Smooth muscle cell (in vitro differentiated cells): Measurements from ENCODE around the gene OLFM2. TPM values are rescaled to one million over a fixed set of nuclear protein-coding genes. Genes with fewer than 3 reads are reported as not detected.

Experiments
- DNase-seq: peaks from one replicate; lab custom pipeline; 2025; ENCODE audit not compliant: unreplicated experiment; lab: John Stamatoyannopoulos, UW
- H2AFZ ChIP-seq: fragments of 200-600 bp; sonication (generic); 2 replicates; pipeline ENCODE4 v1.6.0; 2016; ENCODE audit warnings: antibody characterized with exemption, low read depth, mild to moderate bottlenecking
- H3F3A ChIP-seq: fragments of 200-600 bp; sonication (generic); 2 replicates; pipeline ENCODE4 v1.6.0; 2017; ENCODE audit warnings: antibody characterized with exemption, low read depth
- H3K27ac ChIP-seq: fragments of 200-600 bp; sonication (generic); 2 replicates; pipeline ENCODE4 v1.5.1; 2016; ENCODE audit warnings: low read depth, mild to moderate bottlenecking
- H3K27me3 ChIP-seq: fragments of 200-600 bp; sonication (generic); 2 replicates; pipeline ENCODE4 v1.6.1; 2016; ENCODE audit warnings: low read depth, mild to moderate bottlenecking
- H3K36me3 ChIP-seq: fragments of 200-600 bp; sonication (generic); 2 replicates; pipeline ENCODE4 v1.5.1; 2016; ENCODE audit warnings: low read depth
- H3K4me1 ChIP-seq: fragments of 200-600 bp; sonication (generic); 2 replicates; pipeline ENCODE4 v1.5.1; 2016; ENCODE audit warnings: low read depth
- H3K4me2 ChIP-seq: fragments of 200-600 bp; sonication (generic); 2 replicates; pipeline ENCODE4 v1.6.0; 2016; ENCODE audit warnings: mild to moderate bottlenecking
- H3K4me3 ChIP-seq: fragments of 200-600 bp; sonication (generic); 2 replicates; pipeline ENCODE4 v1.5.1; 2016; ENCODE audit warnings: mild to moderate bottlenecking
- H3K79me2 ChIP-seq: fragments of 200-600 bp; sonication (generic); 2 replicates; pipeline ENCODE4 v1.6.0; 2016; ENCODE audit warnings: low read depth, mild to moderate bottlenecking
- H3K9ac ChIP-seq: fragments of 200-600 bp; sonication (generic); 2 replicates; pipeline ENCODE4 v1.6.0; 2016; ENCODE audit warnings: low read depth
- H3K9me3 ChIP-seq: fragments of 200-600 bp; sonication (generic); replicated peaks from 2 replicates; pipeline ENCODE4 v1.5.1; 2016; ENCODE audit warnings: low read depth
- H4K20me1 ChIP-seq: fragments of 200-600 bp; sonication (generic); 2 replicates; pipeline ENCODE4 v1.6.0; 2016; ENCODE audit warnings: low read depth
- WGBS: methylation state at CpG from one replicate; pipeline ENCODE4 v1.1.7; 2016; ENCODE audit warnings: low lambda C conversion rate; 5-methylcytosine and 5-hydroxymethylcytosine counted together
- polyA plus RNA-seq: library from polyadenylated mRNA; unstranded; fragments of >200 nt; fragmentation: Nextera tagmentation; extraction: Ambion mirVana; gene quantifications from 2 replicates; pipeline ENCODE4 v1.2.1, GENCODE V29; 2016
- total RNA-seq: library from RNA; depleted of rRNA; stranded (reverse); fragments of >200 nt; gene quantifications from 2 replicates; pipeline ENCODE4 v1.2.3, GENCODE V29; 2014
- TF ChIP-seq, protein P1 (sequence below): fragments of 200-600 bp; sonication (generic); IDR thresholded peaks from 2 replicates; pipeline ENCODE4 v1.5.1; 2017; ENCODE audit warnings: borderline replicate concordance, mild to moderate bottlenecking, antibody characterized with exemption; ENCODE audit not compliant: insufficient read depth, poor library complexity, severe bottlenecking

OLFM2 gene
- total and polyA plus RNA-seq, 2 experiments from 2014 or later, result 63.1 to 119 TPM

DNA sequence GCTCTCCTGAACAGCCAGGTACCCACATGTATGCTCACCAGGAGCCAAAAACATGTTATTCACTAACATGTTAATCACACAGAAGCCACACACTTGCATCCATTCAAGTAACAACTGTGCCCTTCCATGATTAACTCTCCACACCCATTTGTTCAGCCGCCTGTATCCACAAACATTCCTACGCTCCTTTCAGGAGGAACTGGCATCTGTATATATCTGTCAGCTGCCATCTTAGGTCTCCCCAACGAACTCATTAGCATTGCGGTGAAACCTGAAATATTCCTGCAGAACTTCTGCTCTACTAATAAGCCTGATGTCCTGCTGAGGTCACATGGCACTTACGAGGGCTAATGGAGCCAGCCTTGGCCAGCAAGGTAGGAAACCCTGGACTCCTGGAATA lies 33.0 kb downstream of the OLFM2 start:
- Histone ChIP-seq H3K4me3 (no peak overlapping the region), H2AFZ (no peak overlapping the region), H3K36me3 (no peaks in the 10 kb centered on the region), H3K27me3 (no peaks in the 10 kb centered on the region), H3K27ac (no peak overlapping the region), H3K79me2 (no peaks in the 10 kb centered on the region), H4K20me1 (peaks cover 21% of the 10 kb centered on the region), H3K4me1 (no peaks in the 10 kb centered on the region), H3K9me3 (no peaks in the 10 kb centered on the region), H3F3A (no peaks in the 10 kb centered on the region), H3K9ac (no peak overlapping the region), H3K4me2 (no peak overlapping the region)
- TF ChIP-seq, protein P1, sequence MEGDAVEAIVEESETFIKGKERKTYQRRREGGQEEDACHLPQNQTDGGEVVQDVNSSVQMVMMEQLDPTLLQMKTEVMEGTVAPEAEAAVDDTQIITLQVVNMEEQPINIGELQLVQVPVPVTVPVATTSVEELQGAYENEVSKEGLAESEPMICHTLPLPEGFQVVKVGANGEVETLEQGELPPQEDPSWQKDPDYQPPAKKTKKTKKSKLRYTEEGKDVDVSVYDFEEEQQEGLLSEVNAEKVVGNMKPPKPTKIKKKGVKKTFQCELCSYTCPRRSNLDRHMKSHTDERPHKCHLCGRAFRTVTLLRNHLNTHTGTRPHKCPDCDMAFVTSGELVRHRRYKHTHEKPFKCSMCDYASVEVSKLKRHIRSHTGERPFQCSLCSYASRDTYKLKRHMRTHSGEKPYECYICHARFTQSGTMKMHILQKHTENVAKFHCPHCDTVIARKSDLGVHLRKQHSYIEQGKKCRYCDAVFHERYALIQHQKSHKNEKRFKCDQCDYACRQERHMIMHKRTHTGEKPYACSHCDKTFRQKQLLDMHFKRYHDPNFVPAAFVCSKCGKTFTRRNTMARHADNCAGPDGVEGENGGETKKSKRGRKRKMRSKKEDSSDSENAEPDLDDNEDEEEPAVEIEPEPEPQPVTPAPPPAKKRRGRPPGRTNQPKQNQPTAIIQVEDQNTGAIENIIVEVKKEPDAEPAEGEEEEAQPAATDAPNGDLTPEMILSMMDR, result no peak
- WGBS, result 92% methylated on average over 5 of the region's 5 CpGs
- no peak for DNase-seq

DNA sequence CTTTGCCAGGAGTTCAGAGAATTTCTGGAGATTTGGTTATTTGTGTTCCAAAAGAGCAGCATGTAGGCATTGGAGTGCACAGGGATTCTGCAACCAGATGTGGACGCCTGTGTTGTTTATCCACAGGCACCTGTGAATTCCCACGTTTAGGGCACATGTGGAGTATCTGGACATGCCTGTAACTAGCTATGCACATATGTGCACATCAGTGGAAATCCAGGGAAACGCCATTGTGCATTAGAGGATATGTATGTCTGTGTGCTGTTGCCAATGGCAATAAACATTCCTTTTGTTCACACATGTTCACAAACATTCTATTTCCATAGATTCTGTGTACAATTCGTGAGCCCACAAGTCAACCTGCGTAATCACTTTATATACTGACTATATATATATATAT lies 34.7 kb downstream of the OLFM2 start:
- WGBS, result 80% methylated on average over 5 of the region's 5 CpGs
- Histone ChIP-seq H3K9ac (no peak overlapping the region), H3K4me1 (no peaks in the 10 kb centered on the region), H3K9me3 (no peaks in the 10 kb centered on the region), H3K79me2 (peaks cover 5% of the 10 kb centered on the region), H3K27ac (no peak overlapping the region), H3K27me3 (no peaks in the 10 kb centered on the region), H2AFZ (no peak overlapping the region), H3K4me2 (no peak overlapping the region), H3K36me3 (no peaks in the 10 kb centered on the region), H4K20me1 (peaks cover 26% of the 10 kb centered on the region), H3K4me3 (no peak overlapping the region), H3F3A (no peaks in the 10 kb centered on the region)
- no peak for DNase-seq
- TF ChIP-seq, protein P1, result no peak

DNA sequence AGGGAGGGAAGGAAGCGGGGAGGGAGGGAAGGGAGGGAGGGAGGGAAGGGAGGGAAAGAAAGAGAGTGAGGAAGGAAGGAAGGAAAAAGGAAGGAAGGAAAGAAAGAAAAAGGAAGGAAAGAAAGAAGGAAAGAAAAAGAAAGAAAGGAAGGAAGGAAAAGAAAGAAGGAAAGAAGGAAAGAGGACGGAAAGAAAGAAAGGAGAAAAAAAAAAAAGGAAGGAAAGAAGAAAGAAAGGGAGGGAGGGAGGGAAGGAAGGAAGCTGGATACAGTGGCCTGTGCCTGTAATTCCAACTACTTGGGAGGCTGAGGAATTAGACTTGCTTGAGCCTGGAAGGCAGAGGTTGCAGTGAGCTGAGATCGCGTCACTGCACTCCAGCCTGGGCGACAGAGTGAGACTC lies 35.3 kb downstream of the OLFM2 start:
- Histone ChIP-seq H3K36me3 (no peaks in the 10 kb centered on the region), H4K20me1 (peaks cover 31% of the 10 kb centered on the region), H3K4me3 (no peak overlapping the region), H3K27me3 (no peaks in the 10 kb centered on the region), H3K4me1 (no peaks in the 10 kb centered on the region), H3K79me2 (peaks cover 5% of the 10 kb centered on the region), H3K4me2 (no peak overlapping the region), H3K9me3 (no peaks in the 10 kb centered on the region), H3K27ac (no peak overlapping the region), H3K9ac (no peak overlapping the region), H3F3A (no peaks in the 10 kb centered on the region), H2AFZ (no peak overlapping the region)
- TF ChIP-seq, protein P1, result no peak
- 78% methylated on average over 3 of the region's 5 CpGs for WGBS
- DNase-seq, result no peak

DNA sequence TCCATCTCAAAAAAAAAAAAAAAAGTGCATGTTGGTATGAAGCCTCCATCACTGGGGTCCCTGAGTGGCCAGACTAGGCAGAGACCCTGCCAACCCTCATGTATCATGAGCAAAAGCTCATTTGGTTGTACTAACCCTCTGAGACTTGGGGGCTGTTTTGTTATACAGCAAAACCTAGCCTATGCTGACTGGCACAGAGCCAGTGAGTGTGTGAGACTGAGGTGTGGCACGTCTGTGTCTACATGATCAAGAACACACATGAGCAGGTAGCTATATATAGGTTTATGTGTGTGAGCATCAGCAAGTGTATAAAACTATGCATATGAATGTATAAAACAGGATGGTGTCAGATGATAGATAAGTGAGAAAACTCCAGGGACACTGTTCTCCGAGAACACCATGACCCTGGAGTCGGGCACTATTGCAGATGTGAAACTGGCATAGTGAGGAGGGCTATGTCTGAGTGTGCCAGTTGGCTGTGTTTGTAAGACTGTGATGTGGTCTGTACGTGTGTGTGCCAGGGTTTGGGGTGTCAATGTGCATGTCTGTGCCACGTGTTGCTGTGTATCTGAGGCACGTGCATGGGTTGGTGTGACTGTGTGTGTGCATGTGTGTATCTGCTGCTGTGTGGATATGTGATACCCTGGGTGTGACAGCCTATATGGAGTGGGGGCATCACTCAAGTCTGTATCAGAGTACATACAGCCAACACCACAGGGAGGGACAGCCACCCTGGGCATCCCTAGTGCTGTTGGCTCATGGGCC lies 44.5 kb downstream of the OLFM2 start:
- Histone ChIP-seq H3K4me3 (no peak overlapping the region), H3K36me3 (no peaks in the 10 kb centered on the region), H3K27ac (no peak overlapping the region), H3K4me2 (no peak overlapping the region), H4K20me1 (peaks cover 5% of the 10 kb centered on the region), H3K27me3 (no peaks in the 10 kb centered on the region), H3K9ac (no peak overlapping the region), H3K4me1 (no peaks in the 10 kb centered on the region), H2AFZ (no peak overlapping the region), H3F3A (no peaks in the 10 kb centered on the region), H3K79me2 (no peaks in the 10 kb centered on the region), H3K9me3 (no peaks in the 10 kb centered on the region)
- DNase-seq, result no peak
- TF ChIP-seq, protein P1, result no peak
- WGBS, result 92% methylated on average over 6 of the region's 6 CpGs
